Right atrium auricular region (tissue), 2 donors: Measurements from ENCODE around the gene PRR20B. TPM values are rescaled to one million over a fixed set of nuclear protein-coding genes. Genes with fewer than 3 reads are reported as not detected.
"Not testable (repeated sequence)": the region's sequence is repeated elsewhere in the genome, so short reads cannot be mapped to it uniquely, and the experiment has no call there.

Experiments
- DNase-seq: peaks from one replicate; pipeline ENCODE4 v3.0.0-alpha.2; 2019; ENCODE audit warnings: low spot score
- H3K27ac ChIP-seq, 2 donors: fragments of 200-600 bp; sonication (generic); 1 replicate in 1 of 2; 2 replicates in 1 of 2; pipeline ENCODE4 v1.5.1; 2016 to 2019
- H3K27me3 ChIP-seq, 2 donors: fragments of 200-600 bp; sonication (generic); one replicate each; pipeline versions ENCODE4 v1.5.1 to v1.6.0; 2017 to 2019
- H3K36me3 ChIP-seq: fragments of 200-600 bp; sonication (generic); one replicate; pipeline ENCODE4 v1.5.1; 2016
- H3K4me1 ChIP-seq, 2 donors: fragments of 200-600 bp; sonication (generic); one replicate each; pipeline versions ENCODE4 v1.5.1 to v1.6.0; 2017 to 2019
- H3K4me3 ChIP-seq, 2 donors: fragments of 200-600 bp; sonication (generic); 1 replicate in 1 of 2; 2 replicates in 1 of 2; pipeline ENCODE4 v1.5.1; 2017 to 2019; ENCODE audit warnings: mild to moderate bottlenecking in 1 of 2, moderate library complexity in 1 of 2
- H3K9me3 ChIP-seq, 2 donors: fragments of 200-600 bp; sonication (generic); one replicate each; pipeline ENCODE4 v1.5.1; 2019
- CTCF ChIP-seq, 2 donors: fragments of 200-600 bp; sonication (generic); IDR thresholded peaks; one replicate each; pipeline ENCODE4 v1.5.1; 2019; ENCODE audit warnings: antibody characterized with exemption in 2 of 2
- total RNA-seq, 2 donors: library from RNA; depleted of rRNA; stranded (reverse); fragments of >200 nt; gene quantifications; one replicate each; pipeline ENCODE4 v1.1.0, GENCODE V29; 2016

Gene PRR20B
- total RNA-seq, 2 donors from 2014 or later, result not detected

GRCh38 chr13:57138988-57139387 lies 8.3 kb upstream of the PRR20B start:
- Histone ChIP-seq H3K27ac (no peak overlapping the region), H3K9me3 (no peaks in the 10 kb centered on the region), H3K4me1 (no peaks in the 10 kb centered on the region), H3K27me3 (no peaks in the 10 kb centered on the region), H3K36me3 (no peaks in the 10 kb centered on the region), H3K4me3 (no peak overlapping the region)
- DNase-seq, result no peak
- TF ChIP-seq CTCF (IDR thresholded peaks at IDR 0.05), result no peak

- H3K36me3 ChIP-seq, H3K4me1 ChIP-seq, H3K27me3 ChIP-seq, H3K4me3 ChIP-seq, DNase-seq, H3K27ac ChIP-seq, H3K9me3 ChIP-seq: not testable (repeated sequence)
Observed at GRCh38 chr13:57139781-57140180, 7.5 kb upstream of the PRR20B start.

- not testable (repeated sequence) for H3K9me3 ChIP-seq, H3K27ac ChIP-seq, DNase-seq, H3K27me3 ChIP-seq, H3K4me1 ChIP-seq, H3K4me3 ChIP-seq, H3K36me3 ChIP-seq
Observed at GRCh38 chr13:57140235-57140968, 6.9 kb upstream of the PRR20B start, which contains the start of gene PRR20A. Gene PRR20A, plus strand, starts transcription at chr13:57140918. Its CDS starts 387 bp downstream, at chr13:57141305.

- not testable (repeated sequence) for H3K27ac ChIP-seq, H3K27me3 ChIP-seq, H3K36me3 ChIP-seq, H3K4me1 ChIP-seq, DNase-seq, H3K4me3 ChIP-seq, H3K9me3 ChIP-seq
Observed at GRCh38 chr13:57148106-57148505, 818 bp downstream of the PRR20B start.

- H3K36me3 ChIP-seq, H3K9me3 ChIP-seq, H3K4me3 ChIP-seq, DNase-seq, H3K4me1 ChIP-seq, H3K27me3 ChIP-seq, H3K27ac ChIP-seq: not testable (repeated sequence)
Observed at GRCh38 chr13:57153761-57154160, 6.5 kb downstream of the PRR20B start, which contains the start of gene PRR20C. Gene PRR20C, plus strand, starts transcription at chr13:57154061. Its CDS starts 387 bp downstream, at chr13:57154448.

GRCh38 chr13:57160332-57160731 lies 13.0 kb downstream of the PRR20B start, which contains the start of gene PRR20D:
Gene PRR20D, plus strand, starts transcription at chr13:57160632. Its CDS starts 387 bp downstream, at chr13:57161019.
- not testable (repeated sequence) for H3K4me3 ChIP-seq, H3K27me3 ChIP-seq, H3K36me3 ChIP-seq

GRCh38 chr13:57166897-57167296 lies 19.6 kb downstream of the PRR20B start, which contains the start of gene PRR20E:
Gene PRR20E, plus strand, starts transcription at chr13:57167197. Its CDS starts 387 bp downstream, at chr13:57167584.
- H3K4me1 ChIP-seq, H3K4me3 ChIP-seq, H3K9me3 ChIP-seq, H3K27me3 ChIP-seq, DNase-seq, H3K36me3 ChIP-seq, H3K27ac ChIP-seq: not testable (repeated sequence)

More at GRCh38 chr13:57160332-57160731, 13.0 kb downstream of the PRR20B start, which contains the start of gene PRR20D:
- H3K27ac ChIP-seq, H3K4me1 ChIP-seq, DNase-seq, H3K9me3 ChIP-seq: not testable (repeated sequence)

GRCh38 chr13:57191667-57192066 lies 44.4 kb downstream of the PRR20B start:
- H3K36me3 ChIP-seq, result no peaks in the 10 kb centered on the region
- H3K4me3 ChIP-seq, result no peak overlapping the region
- H3K27me3 ChIP-seq, result no peaks in the 10 kb centered on the region
- no peak for TF ChIP-seq CTCF (IDR thresholded peaks at IDR 0.05)
- H3K27ac ChIP-seq, result no peak overlapping the region
- no peaks in the 10 kb centered on the region for H3K9me3 ChIP-seq
- no peak for DNase-seq
- H3K4me1 ChIP-seq, result no peaks in the 10 kb centered on the region

Other genes with a start within 250 kb of the PRR20B start
- not detected for gene PRR20A, start 6.6 kb upstream of the PRR20B start, total RNA-seq
- not detected for gene PRR20C, start 6.6 kb downstream of the PRR20B start, total RNA-seq
- gene PRR20D, start 13.1 kb downstream of the PRR20B start, total RNA-seq, result not detected
- not detected for gene PRR20E, start 19.7 kb downstream of the PRR20B start, total RNA-seq